K562 (cell line): Measurements from ENCODE around the gene CA6. TPM values are rescaled to one million over a fixed set of nuclear protein-coding genes. Genes with fewer than 3 reads are reported as not detected.

Experiments used
- ATAC-seq: fragments of 200-7000 bp; cut with Tn5 transposase; 3 replicates; pipeline ENCODE4 v1.9.1; 2020; ENCODE audit warnings: moderate library complexity
- BruUV-seq: library from RNA; stranded (reverse); fragments of 400-500 nt; replicated peaks from 2 replicates; lab custom pipeline; 2021; lab: Mats Ljungman, UMichigan
- CTCF ChIA-PET: fragments of 300-600 bp; formaldehyde crosslinking; extraction: SDS; loops from one replicate; lab custom pipeline; 2021; ENCODE audit warnings: low intra/inter-chr PET ratio; lab: Yijun Ruan, JAX
- POLR2A ChIA-PET: fragments of 300-600, 350-650 bp; sonication (Branson Sonifier 250); formaldehyde crosslinking; extraction: SDS; loops from one replicate; lab custom pipeline; 2021; ENCODE audit warnings: antibody characterized with exemption, inconsistent platforms; lab: Yijun Ruan, JAX
- DNase-seq, 4 experiments: peaks; one replicate each; pipeline versions ENCODE4 v3.0.0 to v3.0.0-alpha.2; 2011 to 2018; ENCODE audit warnings: low spot score in 3 of 4, mixed read lengths in 3 of 4; ENCODE audit errors: extremely low read depth in 1 of 4
- FAIRE-seq: peaks from 2 replicates; lab custom pipeline; 2011; peaks lifted over from hg19 to GRCh38; lab: Jason Lieb, UNC
- H2AFZ ChIP-seq: 2 replicates; pipeline ENCODE4 v1.6.0; 2011; ENCODE audit warnings: low read depth, low read length, control low read depth, inconsistent platforms
- H3K27ac ChIP-seq: fragments of 200-600 bp; 3 replicates; pipeline ENCODE4 v1.8.0; 2011; ENCODE audit warnings: low read depth, mild to moderate bottlenecking, control low read depth, inconsistent platforms, low read length, moderate library complexity, mixed read lengths; ENCODE audit errors: extremely low read depth
- H3K27me3 ChIP-seq, 2 experiments: fragments of 300-600 bp in 1 of 2; 2 replicates in 1 of 2; 3 replicates in 1 of 2; pipeline versions ENCODE4 v1.6.0 to v1.8.0; 2011; ENCODE audit warnings: inconsistent platforms in 2 of 2, low read length in 2 of 2, mild to moderate bottlenecking in 1 of 2, mixed read lengths in 1 of 2, moderate library complexity in 1 of 2; ENCODE audit not compliant: control insufficient read depth in 2 of 2, insufficient read depth in 2 of 2
- H3K36me3 ChIP-seq: fragments of 300-600 bp; 3 replicates; pipeline ENCODE4 v1.8.0; 2011; ENCODE audit warnings: mild to moderate bottlenecking, low read length, inconsistent platforms; ENCODE audit not compliant: control insufficient read depth, insufficient read depth
- H3K4me1 ChIP-seq, 2 experiments: fragments of 200-600 bp in 1 of 2; replicated peaks in 1 of 2; 2 replicates in 1 of 2; 3 replicates in 1 of 2; pipeline versions ENCODE4 v1.5.1 to v1.8.0; 2011; ENCODE audit warnings: inconsistent platforms in 2 of 2, low read length in 2 of 2, mild to moderate bottlenecking in 1 of 2, mixed read lengths in 1 of 2, moderate library complexity in 1 of 2; ENCODE audit not compliant: control insufficient read depth in 2 of 2, insufficient read depth in 2 of 2
- H3K4me2 ChIP-seq: 2 replicates; pipeline ENCODE4 v1.6.1; 2011; ENCODE audit warnings: low read length, control low read depth, inconsistent platforms, mixed read lengths; ENCODE audit not compliant: insufficient read depth
- H3K4me3 ChIP-seq: fragments of 200-600 bp; sonication (generic), shearing (Covaris generic); 2 replicates; pipeline ENCODE4 v1.5.1; 2016; ENCODE audit warnings: control low read depth, inconsistent platforms
- H3K79me2 ChIP-seq: fragments of 200-600 bp; 3 replicates; pipeline ENCODE4 v1.8.0; 2011; ENCODE audit warnings: low read length, inconsistent platforms; ENCODE audit not compliant: control insufficient read depth, insufficient read depth
- H3K9ac ChIP-seq, 2 experiments: 2 replicates each; pipeline versions ENCODE4 v1.6.0 to v1.6.1; 2011; ENCODE audit warnings: low read depth in 2 of 2, low read length in 2 of 2, control low read depth in 1 of 2, inconsistent platforms in 1 of 2, mild to moderate bottlenecking in 1 of 2, mixed read lengths in 1 of 2; ENCODE audit not compliant: insufficient read depth in 1 of 2
- H3K9me1 ChIP-seq: one replicate; pipeline ENCODE4 v1.6.0; 2011; ENCODE audit warnings: inconsistent platforms, mild to moderate bottlenecking, low read length, moderate library complexity; ENCODE audit not compliant: control insufficient read depth, insufficient read depth
- H3K9me3 ChIP-seq: replicated peaks from 2 replicates; pipeline ENCODE4 v1.5.1; 2011; ENCODE audit warnings: low read depth, low read length, inconsistent platforms; ENCODE audit not compliant: control insufficient read depth, insufficient read depth
- H4K20me1 ChIP-seq: replicated peaks from 2 replicates; pipeline ENCODE4 v1.6.1; 2011; ENCODE audit warnings: low read length, inconsistent platforms, mixed read lengths; ENCODE audit not compliant: control insufficient read depth, insufficient read depth
- BRD4 ChIP-seq: fragments of 200-600 bp; sonication (generic); IDR thresholded peaks from 2 replicates; pipeline ENCODE4 v1.6.1; 2017; ENCODE audit warnings: inconsistent platforms
- FOSL1 ChIP-seq: fragments of 200-800 bp; sonication (Bioruptor generic); conservative IDR thresholded peaks from 2 replicates; pipeline ENCODE4 v1.6.1; 2016; ENCODE audit warnings: missing genetic modification characterization, missing compliant biosample characterization
- HDAC8 ChIP-seq: fragments of 450-650 bp; IDR thresholded peaks from 2 replicates; pipeline ENCODE4 v1.6.1; 2016; ENCODE audit warnings: mild to moderate bottlenecking, missing genetic modification characterization, moderate library complexity, missing compliant biosample characterization
- JUN ChIP-seq, 2 experiments: sonication (generic) in 1 of 2; formaldehyde crosslinking in 1 of 2; IDR thresholded peaks; 2 replicates each; pipeline versions ENCODE4 v1.6.1 to v1.8.0; 2012 to 2022; ENCODE audit warnings: borderline replicate concordance in 2 of 2, mild to moderate bottlenecking in 2 of 2, improper control_type of control experiment in 1 of 2, low read depth in 1 of 2, low read length in 1 of 2, missing genetic modification reagents in 1 of 2
- JUND ChIP-seq, 2 experiments: IDR thresholded peaks; 2 replicates in 1 of 2; 3 replicates in 1 of 2; pipeline ENCODE4 v1.6.1; 2011; ENCODE audit warnings: borderline replicate concordance in 2 of 2, low read depth in 2 of 2, low read length in 2 of 2, improper control_type of control experiment in 1 of 2, missing biosample characterization in 1 of 2, missing genetic modification characterization in 1 of 2, missing genetic modification reagents in 1 of 2
- NR2C2 ChIP-seq, 2 experiments: fragments of 200-800 bp in 1 of 2; sonication (Bioruptor generic) in 1 of 2; sonication (generic) in 1 of 2; formaldehyde crosslinking in 1 of 2; IDR thresholded peaks; 2 replicates each; pipeline versions ENCODE4 v1.6.1 to v1.8.0; 2016 to 2022; ENCODE audit warnings: mild to moderate bottlenecking in 1 of 2, missing compliant biosample characterization in 1 of 2, missing genetic modification characterization in 1 of 2, missing genetic modification reagents in 1 of 2
- PRMT5 ChIP-seq: sonication (generic); formaldehyde crosslinking; IDR thresholded peaks from 2 replicates; pipeline ENCODE4 v1.5.0; 2020; ENCODE audit warnings: missing genetic modification reagents
- WGBS: fragments of 100-300 bp; shearing (Covaris generic); methylation state at CpG from one replicate; pipeline ENCODE4 v1.1.6; 2016; ENCODE audit warnings: low coverage, mixed read lengths; ENCODE audit not compliant: insufficient coverage; ENCODE audit errors: missing lambda C conversion rate; 5-methylcytosine and 5-hydroxymethylcytosine counted together
- in situ Hi-C: fragments of 300-500 bp; cut with MboI; formaldehyde crosslinking; loops from 4 replicates; pipeline ENCODE4 v1.15.0; 2018; ENCODE audit warnings: inconsistent platforms, mixed read lengths
- intact Hi-C: fragments of 100-400 bp; cut with micrococcal nuclease; formaldehyde crosslinking; loops from 2 replicates; pipeline ENCODE4 v1.14.2; 2022
- polyA plus RNA-seq, 8 experiments: library from polyadenylated mRNA; depleted of rRNA in 4 of 8; stranded (reverse) in 5 of 8; unstranded in 3 of 8; fragments of >200 nt; fragmentation: Nextera tagmentation in 2 of 8; fragmentation: Illumina TruSeq in 1 of 8; extraction: Ambion mirVana in 2 of 8; extraction: Trizol in 1 of 8; gene quantifications; 2 replicates each; pipeline versions ENCODE4 v1.2.1 to v1.2.3, GENCODE V29; 2011 to 2014; ENCODE audit warnings: inconsistent platforms in 1 of 8, missing spikeins in 1 of 8
- total RNA-seq, 7 experiments: library from RNA; depleted of rRNA in 6 of 7; stranded (reverse); fragments of >200 nt in 6 of 7; fragmentation: Illumina TruSeq in 2 of 7; extraction: Trizol in 2 of 7; gene quantifications; 2 replicates each; pipeline versions ENCODE4 v1.2.1 to v1.2.3, GENCODE V29; 2011 to 2021; ENCODE audit warnings: low replicate concordance in 1 of 7
- TF ChIP-seq, protein P1 (sequence below), 2 experiments: fragments of 450-650 bp in 1 of 2; sonication (generic) in 1 of 2; formaldehyde crosslinking in 1 of 2; IDR thresholded peaks in 1 of 2; conservative IDR thresholded peaks in 1 of 2; 2 replicates each; pipeline versions ENCODE4 v1.6.1 to v1.8.1; 2016 to 2023; ENCODE audit warnings: mild to moderate bottlenecking in 2 of 2, moderate library complexity in 2 of 2, inconsistent platforms in 1 of 2, missing genetic modification reagents in 1 of 2
- TF ChIP-seq, protein P2 (sequence below), 2 experiments: fragments of 450-650 bp in 1 of 2; sonication (generic) in 1 of 2; formaldehyde crosslinking in 1 of 2; IDR thresholded peaks; 2 replicates each; pipeline versions ENCODE4 v1.7.1 to v1.9.0; 2016 to 2022; ENCODE audit warnings: inconsistent platforms in 1 of 2, mild to moderate bottlenecking in 1 of 2, missing genetic modification reagents in 1 of 2

CA6 gene
- total and polyA plus RNA-seq, 9 of the 15 experiments (the other 6 are each of a cell fraction or from before 2014, with no cell fraction given): not detected

DNA sequence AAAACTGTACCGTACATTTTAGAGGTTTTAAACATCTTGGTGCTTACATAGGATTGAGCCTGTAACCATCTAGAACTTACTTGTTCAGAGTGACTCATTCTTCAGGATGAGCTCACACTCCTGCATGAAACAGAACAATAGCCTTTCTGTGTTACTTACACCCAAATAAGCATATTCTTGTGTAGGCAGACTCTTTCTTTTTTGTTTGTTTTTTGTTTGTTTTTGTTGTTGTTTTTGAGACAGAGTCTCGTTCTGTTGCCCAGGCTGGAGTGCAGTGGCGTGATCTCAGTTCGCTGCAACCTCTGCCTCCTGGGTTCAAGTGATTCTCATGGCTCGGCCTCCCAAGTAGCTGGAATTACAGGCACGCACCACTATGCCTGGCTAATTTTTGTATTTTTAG lies 3.8 kb upstream of the CA6 start:
- in situ Hi-C loops (no loop called here), intact Hi-C loops (no loop called here)
- Histone ChIP-seq H3K36me3 (no peaks in the 10 kb centered on the region), H3K4me3 (no peak overlapping the region), H3K79me2 (no peaks in the 10 kb centered on the region), H3K9me1 (no peaks in the 10 kb centered on the region), H2AFZ (no peak overlapping the region), H3K9me3 (peaks cover 5% of the 10 kb centered on the region), H3K9ac (no peak overlapping the region), H4K20me1 (no peaks in the 10 kb centered on the region; the same call in 1 of the 2 replicates), H3K27ac (no peak overlapping the region), H3K4me2 (no peak overlapping the region), H3K27me3 (peaks cover 44 to 65% of the 10 kb centered on the region in 2 experiments), H3K4me1 (peaks cover 0 to 6% of the 10 kb centered on the region in 2 experiments; a peak in 1 of 5 replicates)
- TF ChIP-seq PRMT5 (CRISPR knock-in tag): no peak
- peak; percentile 11; the same call in 1 of the 2 replicates for TF ChIP-seq JUND (IDR thresholded peaks at IDR 0.05; ENCODE audit: borderline replicate concordance, low read depth, low read length)
- TF ChIP-seq JUND (tag; IDR thresholded peaks at IDR 0.05; ENCODE audit: borderline replicate concordance, low read depth, low read length): peak; percentile 31; the same call in 1 of the 3 replicates
- TF ChIP-seq, protein P1, sequence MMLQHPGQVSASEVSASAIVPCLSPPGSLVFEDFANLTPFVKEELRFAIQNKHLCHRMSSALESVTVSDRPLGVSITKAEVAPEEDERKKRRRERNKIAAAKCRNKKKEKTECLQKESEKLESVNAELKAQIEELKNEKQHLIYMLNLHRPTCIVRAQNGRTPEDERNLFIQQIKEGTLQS (IDR thresholded peaks at IDR 0.05): peak; percentile 80
- TF ChIP-seq, protein P1 (CRISPR knock-in tag; conservative IDR thresholded peaks at IDR 0.05): no peak
- no peak for TF ChIP-seq BRD4
- no peak for TF ChIP-seq NR2C2 (CRISPR knock-in tag; IDR thresholded peaks at IDR 0.05)
- TF ChIP-seq NR2C2 (tag; IDR thresholded peaks at IDR 0.05): no peak
- TF ChIP-seq, protein P2, sequence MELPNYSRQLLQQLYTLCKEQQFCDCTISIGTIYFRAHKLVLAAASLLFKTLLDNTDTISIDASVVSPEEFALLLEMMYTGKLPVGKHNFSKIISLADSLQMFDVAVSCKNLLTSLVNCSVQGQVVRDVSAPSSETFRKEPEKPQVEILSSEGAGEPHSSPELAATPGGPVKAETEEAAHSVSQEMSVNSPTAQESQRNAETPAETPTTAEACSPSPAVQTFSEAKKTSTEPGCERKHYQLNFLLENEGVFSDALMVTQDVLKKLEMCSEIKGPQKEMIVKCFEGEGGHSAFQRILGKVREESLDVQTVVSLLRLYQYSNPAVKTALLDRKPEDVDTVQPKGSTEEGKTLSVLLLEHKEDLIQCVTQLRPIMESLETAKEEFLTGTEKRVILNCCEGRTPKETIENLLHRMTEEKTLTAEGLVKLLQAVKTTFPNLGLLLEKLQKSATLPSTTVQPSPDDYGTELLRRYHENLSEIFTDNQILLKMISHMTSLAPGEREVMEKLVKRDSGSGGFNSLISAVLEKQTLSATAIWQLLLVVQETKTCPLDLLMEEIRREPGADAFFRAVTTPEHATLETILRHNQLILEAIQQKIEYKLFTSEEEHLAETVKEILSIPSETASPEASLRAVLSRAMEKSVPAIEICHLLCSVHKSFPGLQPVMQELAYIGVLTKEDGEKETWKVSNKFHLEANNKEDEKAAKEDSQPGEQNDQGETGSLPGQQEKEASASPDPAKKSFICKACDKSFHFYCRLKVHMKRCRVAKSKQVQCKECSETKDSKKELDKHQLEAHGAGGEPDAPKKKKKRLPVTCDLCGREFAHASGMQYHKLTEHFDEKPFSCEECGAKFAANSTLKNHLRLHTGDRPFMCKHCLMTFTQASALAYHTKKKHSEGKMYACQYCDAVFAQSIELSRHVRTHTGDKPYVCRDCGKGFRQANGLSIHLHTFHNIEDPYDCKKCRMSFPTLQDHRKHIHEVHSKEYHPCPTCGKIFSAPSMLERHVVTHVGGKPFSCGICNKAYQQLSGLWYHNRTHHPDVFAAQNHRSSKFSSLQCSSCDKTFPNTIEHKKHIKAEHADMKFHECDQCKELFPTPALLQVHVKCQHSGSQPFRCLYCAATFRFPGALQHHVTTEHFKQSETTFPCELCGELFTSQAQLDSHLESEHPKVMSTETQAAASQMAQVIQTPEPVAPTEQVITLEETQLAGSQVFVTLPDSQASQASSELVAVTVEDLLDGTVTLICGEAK (IDR thresholded peaks at IDR 0.05): no peak
- TF ChIP-seq, protein P2 (CRISPR knock-in tag; IDR thresholded peaks at IDR 0.05): no peak
- TF ChIP-seq FOSL1: peak; percentile 54
- TF ChIP-seq HDAC8 (tag): no peak
- peak; percentile 62; the same call in 1 of the 2 replicates for TF ChIP-seq JUN (IDR thresholded peaks at IDR 0.05; ENCODE audit: borderline replicate concordance, low read depth, low read length)
- no peak for TF ChIP-seq JUN (CRISPR knock-in tag; IDR thresholded peaks at IDR 0.05; ENCODE audit: borderline replicate concordance)
- no peak for DNase-seq
- ChIA-PET POLR2A (no interaction called here), CTCF (no interaction called here)
- ATAC-seq: no peak
- WGBS: 3% methylated on average over 6 of the region's 6 CpGs
- no TSS peak for BruUV-seq
- no peak for FAIRE-seq
